Colon (tissue), 2 donors: Measurements from ENCODE around the gene AMFR.

Experiments used
- FAIRE-seq: peaks from 2 replicates; lab custom pipeline; 2012; peaks lifted over from hg19 to GRCh38; lab: Jason Lieb, UNC
- donor health status: control.
- donor health status: control.

AMFR gene

DNA sequence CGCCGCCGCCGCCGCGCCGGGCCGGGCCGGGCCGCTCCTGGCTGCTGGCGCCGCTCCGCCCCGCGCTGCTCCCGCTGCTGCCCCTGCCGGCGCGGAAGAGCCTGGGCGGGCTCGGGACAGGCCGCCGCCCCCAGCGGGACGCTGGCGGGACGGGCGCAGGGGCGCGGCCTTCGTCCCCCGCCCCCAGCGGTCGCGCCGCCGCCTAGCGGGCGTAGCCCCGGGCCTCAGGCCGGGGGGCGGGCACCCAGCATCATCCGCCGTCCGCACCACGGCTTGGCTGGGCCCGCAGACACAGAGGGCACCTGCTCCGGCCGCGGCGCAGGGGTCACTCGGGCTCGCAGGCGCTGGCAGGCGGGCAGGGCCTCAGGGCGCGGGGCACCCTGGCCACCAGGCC is at the start of gene AMFR:
TSS of gene AMFR (minus strand) at position 107 of the 394 bp plus-strand sequence. CDS start 218 bp downstream, outside the sequence.
- no peak for FAIRE-seq

DNA sequence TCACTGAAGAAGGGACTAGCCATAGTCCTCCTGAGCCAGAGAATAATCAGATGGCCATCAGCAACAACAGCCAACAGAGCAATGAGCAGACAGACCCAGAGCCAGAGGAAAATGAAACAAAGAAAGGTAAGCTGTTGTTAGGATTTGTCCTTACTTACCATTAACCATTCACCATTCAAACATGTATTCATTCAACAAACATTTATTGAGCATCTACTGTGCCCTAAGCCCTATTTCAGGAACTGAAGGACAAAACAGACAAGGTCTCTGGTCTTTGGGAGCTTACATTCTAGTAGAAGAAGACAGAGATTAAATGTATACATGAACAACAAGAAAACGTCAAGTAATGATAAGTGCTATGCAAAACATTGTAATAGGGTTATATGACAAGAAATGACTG is 45.3 kb upstream of the AMFR start:
- FAIRE-seq, result no peak

DNA sequence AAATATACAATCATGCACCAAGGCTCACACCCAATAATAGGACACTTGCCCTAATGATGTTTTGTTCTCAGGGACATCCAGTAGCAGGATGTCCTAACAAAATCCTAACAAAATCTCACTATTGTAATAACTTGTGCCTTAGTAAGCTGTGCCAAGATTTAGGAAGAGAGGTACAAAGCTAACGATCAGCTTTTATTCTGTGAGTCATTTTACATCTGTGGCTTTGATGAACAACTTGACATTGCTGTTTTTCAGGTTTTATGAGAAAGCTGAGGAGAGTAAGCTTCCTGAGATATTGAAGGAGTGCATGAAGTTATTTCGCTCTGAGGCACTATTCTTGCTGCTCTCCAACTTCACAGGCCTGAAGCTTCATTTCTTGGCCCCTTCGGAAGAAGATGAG is 44.9 kb upstream of the AMFR start:
- FAIRE-seq, result no peak

DNA sequence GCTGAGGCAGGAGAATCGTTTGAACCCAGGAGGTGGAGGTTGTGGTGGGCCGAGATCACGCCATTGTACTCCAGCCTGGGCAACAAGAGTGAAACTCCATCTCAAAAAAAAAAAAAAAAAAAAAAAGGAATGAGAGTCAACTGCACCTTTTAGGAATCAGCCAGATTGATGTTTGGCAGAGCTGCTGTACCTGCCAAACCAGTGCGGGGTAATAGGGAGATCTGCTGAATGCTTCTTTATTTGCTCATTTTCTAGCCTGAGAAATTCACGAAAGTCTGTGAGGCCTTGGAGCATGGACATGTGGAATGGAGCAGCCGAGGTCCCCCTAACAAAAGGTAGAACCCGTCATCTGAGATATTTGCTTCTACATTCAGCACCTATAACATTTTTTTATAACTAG is 44.4 kb upstream of the AMFR start:
- no peak for FAIRE-seq

DNA sequence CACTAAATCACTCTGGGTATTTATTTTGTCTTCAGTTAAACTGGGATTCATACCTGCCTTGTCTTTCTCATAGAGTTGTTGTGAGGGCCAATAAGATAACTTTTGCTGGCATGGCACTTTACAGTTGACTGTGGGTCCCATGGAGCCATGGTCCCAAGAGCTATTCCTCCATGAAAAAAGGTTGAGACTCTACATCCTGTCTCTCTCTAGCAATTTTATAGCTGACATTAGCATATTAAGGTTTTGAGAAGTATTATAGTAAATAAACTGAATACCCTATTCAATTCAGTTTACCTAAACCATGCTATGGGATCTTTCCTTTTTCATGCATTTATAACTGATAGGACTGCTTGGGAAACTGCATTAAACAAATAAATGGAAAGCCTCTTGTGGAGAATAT is 43.5 kb upstream of the AMFR start:
- FAIRE-seq, result no peak

DNA sequence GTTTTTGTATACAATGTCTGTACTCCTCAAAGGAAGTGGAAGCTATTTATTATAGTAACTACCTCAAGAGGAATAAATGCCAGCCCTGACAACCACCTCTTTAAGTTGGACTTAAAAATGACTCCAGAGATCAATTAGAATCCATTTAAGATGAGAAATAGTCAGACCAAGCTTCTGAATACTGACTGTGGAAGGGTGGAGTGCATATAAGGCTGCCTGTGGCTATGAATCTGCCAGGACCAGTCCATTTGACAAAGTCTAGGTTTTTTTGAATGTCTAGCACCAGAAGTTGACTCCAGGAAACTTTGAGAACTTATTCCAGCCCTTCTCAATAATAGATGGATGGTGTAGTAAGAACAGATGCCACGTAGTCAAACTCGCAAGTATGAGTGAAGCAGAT is 41.0 kb upstream of the AMFR start:
- no peak for FAIRE-seq

DNA sequence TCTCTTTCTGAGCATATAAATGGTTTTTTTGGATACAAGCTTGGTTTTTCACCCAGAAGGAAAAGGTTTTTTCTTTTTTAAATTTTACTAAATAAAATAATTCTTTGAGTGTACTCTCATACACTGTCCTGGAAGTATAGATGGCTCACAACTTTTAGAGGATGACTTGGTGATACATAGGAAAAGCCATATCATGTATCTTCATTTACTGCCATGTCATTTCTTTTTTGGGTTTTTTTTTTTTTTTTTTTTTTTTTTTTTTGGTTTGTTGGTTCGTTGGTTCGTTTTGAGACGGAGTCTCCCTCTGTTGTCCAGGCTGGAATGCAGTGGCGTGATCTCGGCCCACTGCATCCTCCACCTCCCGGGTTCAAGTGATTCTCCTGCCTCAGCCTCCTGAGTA is 37.8 kb upstream of the AMFR start:
- FAIRE-seq, result no peak

DNA sequence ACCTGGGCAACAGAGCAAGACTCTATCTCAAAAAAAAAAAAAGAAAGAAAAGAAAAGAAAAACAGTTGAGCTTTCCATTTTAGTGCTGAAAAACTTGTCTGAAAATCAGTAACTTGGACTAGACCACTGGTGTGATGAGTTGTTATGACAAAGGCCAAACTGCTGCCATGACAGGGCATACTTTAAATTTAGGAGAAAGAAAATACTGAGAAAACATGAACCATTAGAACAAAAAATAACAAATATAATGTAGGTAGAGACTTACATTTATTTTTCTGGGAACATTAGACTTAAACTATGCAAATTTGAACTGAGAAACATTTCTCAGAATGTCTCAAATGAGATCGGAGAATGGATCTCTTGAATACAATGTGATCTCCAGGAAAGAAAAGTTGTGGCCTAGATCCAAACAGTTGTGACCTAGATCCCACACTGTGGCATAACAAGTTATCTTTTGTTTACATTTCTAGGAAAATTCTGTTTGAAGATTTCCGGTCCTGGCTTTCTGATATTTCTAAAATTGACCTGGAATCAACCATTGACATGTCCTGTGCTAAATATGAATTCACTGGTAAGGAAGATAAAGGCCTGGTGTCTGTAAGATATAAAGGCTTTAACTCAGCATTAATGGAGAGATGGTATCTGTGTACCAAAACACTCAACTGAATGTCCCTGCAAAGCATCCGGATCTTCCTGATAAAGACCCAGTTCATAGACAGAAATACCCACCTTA is 36.9 kb upstream of the AMFR start:
- no peak for FAIRE-seq

DNA sequence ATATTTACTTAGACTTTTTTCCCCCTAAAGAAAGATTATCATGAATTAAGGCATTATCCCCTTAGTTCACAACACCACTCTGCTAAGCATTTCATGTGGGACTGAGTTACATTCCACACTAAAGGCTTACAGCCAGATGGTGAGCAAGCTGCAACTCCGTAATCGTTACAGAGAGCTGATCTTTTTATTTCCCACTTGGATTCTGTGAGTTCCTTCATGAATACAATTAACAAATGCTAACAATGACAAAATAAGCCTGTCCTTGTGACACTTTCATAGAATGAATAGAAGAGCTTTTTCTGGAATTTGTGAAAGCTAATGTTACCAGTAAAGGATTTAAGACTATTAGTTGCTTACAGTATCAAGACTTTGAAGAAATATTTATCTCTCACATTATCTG is 34.8 kb upstream of the AMFR start:
- FAIRE-seq, result no peak

DNA sequence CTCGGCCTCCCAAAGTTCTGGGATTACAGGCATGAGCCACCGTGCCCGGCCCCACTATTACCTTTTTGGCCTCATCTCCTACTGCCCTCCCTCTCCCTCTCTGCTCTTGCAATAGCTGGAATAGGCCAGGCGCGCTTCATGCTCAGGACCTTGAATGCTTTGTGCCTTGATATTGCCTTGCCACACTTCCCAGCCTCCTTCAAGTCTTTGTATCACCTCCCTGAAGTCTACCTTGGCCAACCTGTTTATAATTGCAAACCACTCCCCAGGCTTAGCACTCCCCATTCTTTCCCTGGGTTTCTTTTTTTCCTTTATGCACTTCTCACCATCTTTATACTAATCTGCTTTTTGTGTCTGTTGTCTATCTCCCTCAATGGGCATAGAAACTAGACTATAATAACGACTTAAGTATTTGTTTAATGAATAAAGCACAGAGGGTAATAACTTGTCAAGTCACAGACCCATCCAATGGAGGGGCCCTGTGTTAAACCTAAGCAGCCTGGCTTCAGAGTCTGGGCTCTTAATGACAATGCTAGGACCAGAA is 32.7 kb upstream of the AMFR start:
- FAIRE-seq, result no peak

DNA sequence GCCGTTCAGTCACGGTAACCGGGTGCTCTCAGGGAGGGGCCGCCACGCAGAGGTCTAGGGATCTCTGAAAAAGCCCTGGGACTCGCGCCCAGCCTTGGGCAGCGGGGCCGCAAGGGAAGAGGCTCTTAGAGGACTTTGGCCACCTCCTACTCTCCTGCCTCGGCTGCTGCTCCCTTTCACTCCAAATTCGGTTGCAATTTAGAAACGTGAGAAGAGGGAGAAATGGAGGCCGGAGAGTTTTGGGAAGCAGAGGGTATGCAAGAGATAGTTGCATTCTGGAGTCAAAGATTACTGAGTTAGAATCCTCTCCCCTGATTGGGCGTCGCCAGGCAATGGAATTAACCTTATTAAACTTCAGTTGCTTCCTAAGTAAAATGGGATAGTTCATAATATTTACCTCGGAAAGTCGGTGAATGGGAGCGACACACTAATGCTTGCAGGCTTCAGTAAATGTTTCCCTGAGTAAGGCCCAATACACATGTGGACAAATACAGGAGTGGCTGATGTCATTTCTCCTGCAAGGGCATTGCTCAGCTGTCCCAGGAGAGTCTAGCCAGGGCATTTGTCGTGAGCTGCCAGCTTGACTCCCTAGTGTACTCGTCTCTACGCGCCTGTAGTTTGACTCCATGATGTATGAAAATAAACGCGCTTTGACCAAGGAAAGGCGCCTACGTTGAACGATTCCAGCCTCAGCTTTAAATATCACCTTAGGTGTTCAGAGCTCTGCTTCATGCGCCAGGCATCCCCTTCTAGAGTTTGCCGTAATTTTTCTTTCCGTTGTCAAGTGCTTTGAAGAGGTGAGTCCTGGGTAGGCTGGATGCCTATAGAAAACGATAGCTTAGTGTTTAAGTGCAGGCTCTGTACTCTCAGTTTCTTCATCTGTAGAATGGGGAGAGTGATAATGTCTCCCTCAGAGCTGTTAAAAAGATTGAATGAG is 26.7 kb upstream of the AMFR start:
- FAIRE-seq, result no peak

DNA sequence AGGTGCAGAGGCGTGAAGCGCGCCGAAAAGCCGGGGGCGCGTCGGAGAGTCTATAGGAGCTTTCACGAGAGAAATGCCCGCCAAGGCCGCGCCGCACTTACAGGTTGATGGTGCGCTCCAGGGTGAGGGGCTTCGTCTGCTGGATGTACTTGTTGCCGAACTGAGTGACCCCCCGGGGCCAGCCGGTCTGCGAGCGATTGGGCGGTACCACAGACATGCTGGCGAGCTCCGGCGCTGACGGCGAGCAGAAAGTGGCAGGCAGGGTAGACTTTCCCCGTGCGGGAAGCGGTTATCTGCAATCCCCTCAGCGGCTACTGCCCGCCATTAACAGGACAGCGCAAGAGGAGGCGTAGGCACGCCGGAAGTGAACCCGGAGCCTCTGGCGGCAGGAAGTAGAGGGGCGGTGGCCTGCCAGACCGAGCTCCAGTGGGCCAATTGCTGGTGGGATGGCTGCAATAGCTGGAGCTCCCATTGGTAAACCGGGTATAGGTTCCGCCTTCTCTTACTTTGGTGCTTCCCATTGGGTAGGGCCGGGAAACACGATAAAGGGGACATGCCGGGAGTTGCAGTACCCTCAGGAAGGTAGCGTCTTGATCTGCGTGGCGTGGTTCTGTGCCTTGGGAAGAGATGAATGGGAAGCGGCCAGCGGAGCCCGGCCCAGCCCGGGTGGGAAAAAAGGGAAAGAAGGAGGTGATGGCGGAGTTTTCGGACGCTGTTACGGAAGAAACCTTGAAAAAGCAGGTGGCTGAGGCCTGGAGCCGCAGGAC is 25.8 kb upstream of the AMFR start, which contains the start of the genes NUDT21 and OGFOD1:
TSS of gene NUDT21 (minus strand) at position 347 of the 767 bp plus-strand sequence. CDS start at position 217, 130 bp downstream.
TSS of gene OGFOD1 (plus strand) at position 569 of the 767 bp plus-strand sequence. CDS start at position 628, 59 bp downstream.
- peak; percentile 87 for FAIRE-seq

DNA sequence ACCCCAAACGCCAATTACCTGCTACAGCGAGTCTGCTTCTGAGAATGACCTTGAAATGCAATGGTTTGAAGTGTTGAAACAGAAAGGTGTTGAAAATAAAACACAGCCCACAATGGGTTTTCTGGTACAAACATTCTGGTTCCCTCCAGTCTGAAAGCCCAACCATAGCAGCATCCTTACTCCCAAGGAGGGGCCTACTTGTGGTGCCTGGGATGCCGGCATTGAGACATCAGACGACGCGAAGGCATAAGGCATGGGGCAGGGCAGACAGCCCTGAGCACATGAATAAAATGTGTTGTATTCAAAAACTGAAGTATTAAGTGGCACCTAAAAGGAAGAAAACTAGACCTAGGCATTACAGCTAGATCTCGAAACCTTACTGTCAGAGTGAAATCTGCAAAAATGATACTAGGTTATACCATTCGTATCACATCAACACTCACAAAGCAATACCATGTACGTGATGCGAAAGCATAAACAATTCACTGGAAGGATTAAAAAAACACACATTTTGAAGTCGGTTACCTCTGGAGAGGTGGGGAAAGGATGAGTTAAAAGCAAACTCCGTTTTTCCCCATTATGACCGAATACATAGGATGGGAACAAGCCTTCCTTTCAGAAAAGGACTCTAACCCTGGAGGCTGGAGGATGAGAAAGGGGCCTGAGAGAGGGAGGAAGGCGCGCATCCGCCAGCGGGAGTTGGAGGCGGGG is 25.1 kb upstream of the AMFR start:
- no peak for FAIRE-seq

DNA sequence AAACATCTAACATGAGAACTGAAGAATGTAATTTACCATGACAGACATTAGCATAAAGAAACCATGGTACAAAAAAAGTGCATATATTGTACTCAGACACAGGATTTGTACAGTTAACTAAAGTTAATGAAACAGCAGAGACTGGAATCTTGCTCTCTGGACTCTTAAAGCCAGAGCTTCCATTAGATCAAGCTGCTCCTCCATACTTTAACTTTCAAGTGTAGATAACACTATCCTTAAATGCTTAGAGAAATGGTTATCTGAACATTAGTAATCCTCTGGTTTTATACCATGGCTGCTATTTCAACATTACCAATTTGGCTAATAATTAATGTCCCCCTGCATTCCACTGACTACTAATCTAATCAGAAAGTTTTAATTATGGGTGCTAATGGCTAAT is 22.7 kb upstream of the AMFR start:
- FAIRE-seq, result no peak

DNA sequence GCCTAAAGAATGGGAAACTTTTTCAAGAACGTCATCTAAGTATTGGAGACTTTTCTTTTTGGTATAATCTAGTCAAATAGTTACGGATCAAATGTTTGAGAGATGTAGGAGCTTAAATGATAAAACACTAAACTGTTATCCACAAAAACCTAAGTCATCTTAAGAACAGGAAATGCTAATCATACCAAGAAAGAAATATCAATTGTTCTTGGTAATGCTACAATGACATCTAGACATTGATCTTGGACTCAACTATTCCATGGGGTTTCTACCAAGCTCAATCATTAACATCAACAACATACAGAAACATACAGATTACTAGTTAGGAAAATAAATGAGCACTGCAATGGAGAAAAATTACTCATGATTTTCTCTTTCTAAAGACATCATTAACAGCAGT is 21.9 kb upstream of the AMFR start:
- no peak for FAIRE-seq

DNA sequence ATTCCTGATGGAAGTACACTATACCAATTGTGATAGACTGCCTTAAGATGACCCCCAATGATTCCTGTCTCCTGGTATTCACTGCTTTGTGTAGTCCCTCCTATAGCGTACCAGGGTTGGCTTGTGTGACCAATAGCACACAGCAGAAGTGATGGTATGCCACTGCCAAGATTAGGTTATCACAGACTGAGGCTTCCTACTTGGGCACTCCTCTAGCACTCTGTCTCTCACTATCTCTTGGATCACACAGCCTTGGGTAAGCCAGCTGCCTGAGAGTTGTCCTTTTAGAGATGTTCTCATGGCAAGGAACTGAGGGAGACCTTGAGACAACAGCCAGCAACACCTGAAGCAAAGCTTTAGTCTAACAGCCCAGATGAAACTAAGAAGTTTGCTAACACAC is 12.7 kb upstream of the AMFR start:
- no peak for FAIRE-seq

DNA sequence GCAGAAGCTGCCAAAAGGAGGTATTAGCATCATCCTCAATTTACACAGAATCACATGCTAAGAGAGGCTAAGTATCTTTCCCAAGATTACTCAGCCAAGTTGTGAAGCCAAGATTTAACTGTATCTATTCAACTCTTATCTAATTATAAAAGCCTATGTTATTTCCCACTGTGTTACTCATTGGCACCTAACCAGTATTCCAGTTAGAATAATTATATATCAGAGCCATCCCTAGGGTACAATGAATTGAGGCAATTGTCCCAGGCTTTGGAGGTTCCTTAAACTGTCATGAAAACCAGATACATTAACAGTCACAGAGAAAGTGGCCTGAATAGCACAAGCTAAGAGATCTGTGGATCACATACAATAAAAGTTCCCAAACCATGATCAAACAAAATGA is 10.9 kb upstream of the AMFR start:
- FAIRE-seq, result no peak

DNA sequence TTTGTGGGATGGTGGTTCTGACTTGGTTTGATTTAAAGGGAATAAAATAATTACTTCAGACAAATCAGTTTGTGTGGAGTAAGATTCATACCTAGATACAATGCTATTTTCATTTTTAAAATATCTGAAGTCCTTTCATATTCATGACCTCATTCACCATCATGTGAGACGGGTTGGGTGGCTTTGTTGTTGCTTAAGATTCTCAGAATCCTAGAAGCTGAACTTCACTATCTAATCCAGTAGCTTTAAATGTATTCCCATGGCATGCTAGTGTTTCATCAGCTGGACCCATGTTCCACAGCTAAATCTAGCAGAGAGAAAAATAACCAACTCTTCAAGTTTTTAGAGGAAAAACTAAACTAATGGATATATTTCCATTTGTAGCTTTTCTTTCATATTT is 2.7 kb upstream of the AMFR start:
- FAIRE-seq, result no peak

DNA sequence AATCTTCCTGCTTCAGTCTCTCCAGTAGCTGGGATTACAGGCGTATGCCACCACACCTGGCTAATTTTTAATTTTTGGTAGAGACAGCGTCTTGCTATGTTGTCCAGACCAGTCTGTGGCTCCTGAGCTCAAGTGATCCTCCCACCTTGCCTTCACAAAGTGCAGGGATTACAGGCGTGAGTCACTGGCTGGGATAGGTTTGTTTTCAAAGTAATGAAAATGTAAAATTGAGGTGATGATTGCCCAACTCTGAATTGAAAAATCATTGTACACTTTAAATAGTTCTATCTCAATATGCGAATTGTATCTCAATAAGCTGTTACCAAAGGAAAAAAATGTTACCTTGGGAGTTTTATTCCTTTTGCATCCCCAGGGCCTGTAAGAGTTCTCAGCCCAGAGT is 1.2 kb upstream of the AMFR start:
- FAIRE-seq, result no peak

DNA sequence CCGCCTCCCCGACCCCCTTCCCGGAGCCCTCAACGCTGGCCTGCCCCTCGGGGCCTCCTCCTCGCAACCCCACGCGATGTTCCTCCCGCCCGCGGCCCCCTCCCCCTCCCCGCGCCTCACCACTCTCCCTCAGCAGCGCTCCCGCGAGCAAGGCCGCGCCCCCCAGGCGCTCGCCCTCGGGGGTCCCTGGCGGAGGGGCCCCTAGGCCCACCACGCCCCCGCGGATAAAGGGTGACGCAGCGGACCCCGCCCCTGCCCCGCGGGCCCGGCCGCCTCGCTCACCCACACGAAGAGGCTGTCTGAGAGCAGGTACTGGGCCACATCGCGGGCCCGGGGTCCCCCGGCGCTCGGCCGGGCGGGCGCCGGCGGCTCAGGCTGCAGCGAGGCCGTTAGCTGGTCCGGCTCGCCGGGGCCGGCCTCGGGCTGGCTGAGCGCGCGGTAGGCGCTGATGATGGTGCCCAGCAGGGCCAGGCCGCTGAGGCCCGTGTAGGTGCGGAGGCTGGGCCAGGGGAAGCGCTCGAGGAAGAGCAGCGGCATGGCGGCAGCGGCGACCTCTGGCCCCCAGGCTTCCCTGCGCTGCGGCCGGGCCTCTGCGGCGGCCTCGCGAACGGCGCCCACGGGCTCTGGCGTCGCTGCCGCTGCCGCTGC is 430 bp downstream of the AMFR start:
- FAIRE-seq, result no peak

DNA sequence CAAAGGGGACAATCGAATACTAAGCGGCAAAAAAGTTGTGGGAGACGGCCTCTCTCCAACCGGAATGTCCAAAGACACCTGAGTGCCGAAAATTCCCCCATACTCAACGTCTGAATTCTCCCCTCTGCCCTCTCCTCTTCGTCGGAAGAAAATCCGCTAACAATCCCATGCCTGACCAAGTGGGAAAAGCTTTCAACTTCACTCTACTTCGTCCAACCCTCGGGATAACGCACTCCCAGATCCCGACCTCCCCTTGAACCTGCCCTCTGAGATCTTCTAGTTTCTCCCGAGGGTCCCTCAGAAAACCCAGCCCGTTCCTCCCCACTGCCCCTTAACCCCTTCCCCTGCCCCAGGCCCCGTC is 961 bp downstream of the AMFR start:
- no peak for FAIRE-seq
